GM23338 (cell line): ENCODE data around the gene DDX18. TPM values are rescaled to one million over a fixed set of nuclear protein-coding genes. Genes with fewer than 3 reads are reported as not detected.

ENCODE experiments used
- ATAC-seq: fragments of 200-7000 bp; cut with Tn5 transposase; 3 replicates; pipeline ENCODE4 v1.9.1; 2020
- DNase-seq: peaks from one replicate; pipeline ENCODE4 v3.0.0-alpha.2; 2015; ENCODE audit warnings: low spot score
- H2AFZ ChIP-seq: fragments of 200-600 bp; sonication (generic); 2 replicates; pipeline ENCODE4 v1.8.0; 2016; ENCODE audit warnings: antibody characterized with exemption, mild to moderate bottlenecking, moderate library complexity
- H3F3A ChIP-seq: fragments of 200-600 bp; sonication (generic); replicated peaks from 2 replicates; pipeline ENCODE4 v1.8.0; 2017; ENCODE audit warnings: antibody characterized with exemption, mixed run types, low read depth
- H3K27ac ChIP-seq: fragments of 200-600 bp; sonication (generic); 2 replicates; pipeline ENCODE4 v1.6.1; 2016; ENCODE audit warnings: low read depth
- H3K27me3 ChIP-seq: fragments of 200-600 bp; sonication (generic); 2 replicates; pipeline ENCODE4 v1.8.0; 2016; ENCODE audit warnings: mild to moderate bottlenecking, mixed run types, moderate library complexity; ENCODE audit not compliant: insufficient read depth
- H3K36me3 ChIP-seq: fragments of 200-600 bp; sonication (generic); 2 replicates; pipeline ENCODE4 v1.8.0; 2016; ENCODE audit warnings: mild to moderate bottlenecking; ENCODE audit not compliant: insufficient read depth
- H3K4me1 ChIP-seq: fragments of 200-600 bp; sonication (generic); 2 replicates; pipeline ENCODE4 v1.8.0; 2016; ENCODE audit warnings: mild to moderate bottlenecking, moderate library complexity; ENCODE audit not compliant: insufficient read depth
- H3K4me2 ChIP-seq: fragments of 200-600 bp; sonication (generic); 2 replicates; pipeline ENCODE4 v1.7.1; 2017; ENCODE audit warnings: mixed run types
- H3K4me3 ChIP-seq: fragments of 200-600 bp; sonication (generic); 2 replicates; pipeline ENCODE4 v1.6.1; 2016; ENCODE audit warnings: mixed run types
- H3K79me2 ChIP-seq: fragments of 200-600 bp; sonication (generic); replicated peaks from 2 replicates; pipeline ENCODE4 v1.8.0; 2017; ENCODE audit warnings: mild to moderate bottlenecking; ENCODE audit not compliant: insufficient read depth
- H3K9me2 ChIP-seq: fragments of 200-600 bp; sonication (generic); 2 replicates; pipeline ENCODE4 v1.8.0; 2017; ENCODE audit not compliant: insufficient read depth
- H4K20me1 ChIP-seq: fragments of 200-600 bp; sonication (generic); replicated peaks from 2 replicates; pipeline ENCODE4 v1.8.0; 2017; ENCODE audit warnings: mild to moderate bottlenecking; ENCODE audit not compliant: insufficient read depth
- H3K27ac Mint-ChIP-seq: 2 replicates; pipeline ENCODE4 v1.8.0; 2020; ENCODE audit warnings: inconsistent platforms, mild to moderate bottlenecking, moderate library complexity, mixed read lengths
- H3K27me3 Mint-ChIP-seq: 3 replicates; pipeline ENCODE4 v1.8.0; 2022; ENCODE audit warnings: low read depth, mild to moderate bottlenecking, moderate library complexity, mixed read lengths, inconsistent platforms; ENCODE audit not compliant: insufficient read depth, poor library complexity
- H3K36me3 Mint-ChIP-seq: 3 replicates; pipeline ENCODE4 v1.8.0; 2021; ENCODE audit warnings: low read depth, mild to moderate bottlenecking, inconsistent platforms, moderate library complexity, mixed read lengths
- H3K4me1 Mint-ChIP-seq: 3 replicates; pipeline ENCODE4 v1.8.0; 2020; ENCODE audit warnings: mild to moderate bottlenecking, inconsistent platforms, mixed read lengths
- H3K4me3 Mint-ChIP-seq: 3 replicates; pipeline ENCODE4 v1.8.0; 2021; ENCODE audit warnings: moderate library complexity, mild to moderate bottlenecking, inconsistent platforms, mixed read lengths
- H3K9me3 Mint-ChIP-seq: 3 replicates; pipeline ENCODE4 v1.8.0; 2020; ENCODE audit warnings: moderate library complexity, mild to moderate bottlenecking, inconsistent platforms, mixed read lengths
- ETS1 ChIP-seq: IDR thresholded peaks from 2 replicates; pipeline ENCODE4 v1.6.1; 2016; ENCODE audit warnings: antibody characterized with exemption
- EZH2phosphoT487 ChIP-seq: fragments of 200-600 bp; sonication (generic); IDR thresholded peaks from one replicate; pipeline ENCODE4 v1.8.1; 2018; ENCODE audit warnings: antibody characterized with exemption; ENCODE audit not compliant: unreplicated experiment
- ZNF331 ChIP-seq: fragments of 250-450 bp; sonication (Bioruptor Pico); IDR thresholded peaks from 2 replicates; pipeline ENCODE4 v1.5.0; 2020; ENCODE audit warnings: low read depth, mild to moderate bottlenecking, moderate library complexity
- ZNF462 ChIP-seq: fragments of 250-450 bp; sonication (Bioruptor Pico); IDR thresholded peaks from 2 replicates; pipeline ENCODE4 v1.5.0; 2020; ENCODE audit warnings: mild to moderate bottlenecking, moderate library complexity
- polyA plus RNA-seq: library from polyadenylated mRNA; unstranded; fragments of >200 nt; fragmentation: Nextera tagmentation; extraction: Ambion mirVana; gene quantifications from 2 replicates; pipeline ENCODE4 v1.2.1, GENCODE V29; 2016
- total RNA-seq: library from RNA; depleted of rRNA; stranded (reverse); fragments of >200 nt; shearing (Covaris generic); gene quantifications from 2 replicates; pipeline ENCODE4 v1.2.3, GENCODE V29; 2014

DDX18 gene
- total and polyA plus RNA-seq, 2 experiments from 2014 or later = 102 to 169 TPM

- Histone ChIP-seq H2AFZ (no peak overlapping the region), H3K9me2 (no peaks in the 10 kb centered on the region), H3K36me3 (peaks cover 27% of the 10 kb centered on the region), H3F3A (peaks cover 6% of the 10 kb centered on the region; the same call in 1 of the 2 replicates), H3K27ac (no peak overlapping the region), H3K4me3 (no peak overlapping the region), H3K27me3 (peaks cover 3% of the 10 kb centered on the region; the same call in 1 of the 2 replicates), H3K4me1 (peaks cover 7% of the 10 kb centered on the region; the same call in 1 of the 2 replicates), H3K79me2 (no peaks in the 10 kb centered on the region), H4K20me1 (peaks cover 11% of the 10 kb centered on the region; the same call in 1 of the 2 replicates), H3K4me2 (no peak overlapping the region)
- ATAC-seq = no peak
- Mint-ChIP-seq H3K4me1 (peaks cover 8% of the 10 kb centered on the region), H3K27me3 (no peaks in the 10 kb centered on the region), H3K4me3 (no peak overlapping the region), H3K27ac (no peak overlapping the region), H3K36me3 (peaks cover 62% of the 10 kb centered on the region), H3K9me3 (no peaks in the 10 kb centered on the region)
- no peak for DNase-seq
- TF ChIP-seq ZNF331 (CRISPR knock-in tag) = no peak
- TF ChIP-seq ETS1 = no peak
- TF ChIP-seq EZH2phosphoT487 = no peak
- no peak for TF ChIP-seq ZNF462 (CRISPR knock-in tag)
These were observed 17.8 kb downstream of the DDX18 start for GRCh38 chr2:117832332-117832731.
